ENCODE results near the gene CKAP2L. TPM values are rescaled to one million over a fixed set of nuclear protein-coding genes. Genes with fewer than 3 reads are reported as not detected.

The CKAP2L gene
- total RNA-seq, 1 experiment from 2014 or later, result 23.3 TPM

DNA sequence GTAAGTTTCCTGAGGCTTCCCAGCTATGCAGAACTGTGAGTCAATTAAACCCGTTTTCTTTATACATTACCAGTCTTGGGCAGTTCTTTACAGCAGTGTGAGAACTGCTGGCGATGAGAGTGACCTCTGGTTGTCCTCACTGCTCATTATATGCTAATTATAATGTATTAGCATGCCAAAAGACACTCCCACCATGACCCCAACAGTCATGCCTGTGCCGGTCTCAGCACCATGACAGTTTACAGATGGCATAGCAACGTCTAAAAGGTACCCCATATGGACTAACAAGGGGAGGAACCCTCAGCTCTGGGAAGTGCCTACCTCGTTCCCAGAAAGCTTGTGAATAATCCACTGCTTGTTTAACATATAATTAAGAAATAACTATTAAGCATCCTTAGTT lies 28.0 kb upstream of the CKAP2L start:
- Histone ChIP-seq H3T11ph (ENCODE audit: low read length) (no peak overlapping the region), H2BK120ac (ENCODE audit: low read depth, low read length, poor library complexity, severe bottlenecking) (no peak overlapping the region), H3K56ac (ENCODE audit: insufficient read length, low read depth, low read length) (no peak overlapping the region), H4K8ac (replicated peaks; ENCODE audit: insufficient read length, low read depth, low read length) (no peak overlapping the region), H3K79me2 (ENCODE audit: insufficient read depth, low read length) (no peaks in the 10 kb centered on the region), H3K23ac (ENCODE audit: insufficient read length, low read depth, low read length) (no peak overlapping the region), H3K27me3 (ENCODE audit: insufficient read depth, low read length) (no peaks in the 10 kb centered on the region), H3K14ac (ENCODE audit: insufficient read depth, low read length) (no peak overlapping the region), H2BK5ac (ENCODE audit: insufficient read length, low read length) (no peak overlapping the region), H2AK5ac (ENCODE audit: insufficient read length, low read length) (no peak overlapping the region), H4K5ac (ENCODE audit: insufficient read length, low read depth, low read length) (no peak overlapping the region), H3K4me2 (ENCODE audit: insufficient read depth, insufficient read length, low read length) (no peak overlapping the region), H3K23me2 (ENCODE audit: insufficient read length, low read depth, low read length, poor library complexity, severe bottlenecking) (no peaks in the 10 kb centered on the region), H3K9ac (ENCODE audit: extremely low read depth, insufficient read length, low read length) (no peak overlapping the region), H2BK20ac (ENCODE audit: low read depth, low read length, poor library complexity, severe bottlenecking) (no peak overlapping the region), H3K18ac (ENCODE audit: insufficient read length, low read depth, low read length) (no peak overlapping the region), H2BK12ac (ENCODE audit: insufficient read length, low read depth, low read length) (no peak overlapping the region), H3K4me1 (ENCODE audit: insufficient read depth, low read length) (no peaks in the 10 kb centered on the region), H2BK15ac (ENCODE audit: low read depth, low read length) (no peak overlapping the region), H3K4ac (ENCODE audit: low read depth, low read length) (no peak overlapping the region), H2AFZ (ENCODE audit: low read length) (no peak overlapping the region), H4K91ac (ENCODE audit: insufficient read length, low read depth, low read length) (no peak overlapping the region), H3K27ac (ENCODE audit: insufficient read length, low read depth, low read length) (no peak overlapping the region), H4K20me1 (ENCODE audit: control insufficient read depth, insufficient read depth, insufficient read length) (no peaks in the 10 kb centered on the region), H3K9me3 (ENCODE audit: control insufficient read depth, low read depth, low read length) (no peaks in the 10 kb centered on the region), H3K79me1 (ENCODE audit: insufficient read depth, low read depth, low read length, poor library complexity, severe bottlenecking) (no peaks in the 10 kb centered on the region)
- TF ChIP-seq, protein P1, sequence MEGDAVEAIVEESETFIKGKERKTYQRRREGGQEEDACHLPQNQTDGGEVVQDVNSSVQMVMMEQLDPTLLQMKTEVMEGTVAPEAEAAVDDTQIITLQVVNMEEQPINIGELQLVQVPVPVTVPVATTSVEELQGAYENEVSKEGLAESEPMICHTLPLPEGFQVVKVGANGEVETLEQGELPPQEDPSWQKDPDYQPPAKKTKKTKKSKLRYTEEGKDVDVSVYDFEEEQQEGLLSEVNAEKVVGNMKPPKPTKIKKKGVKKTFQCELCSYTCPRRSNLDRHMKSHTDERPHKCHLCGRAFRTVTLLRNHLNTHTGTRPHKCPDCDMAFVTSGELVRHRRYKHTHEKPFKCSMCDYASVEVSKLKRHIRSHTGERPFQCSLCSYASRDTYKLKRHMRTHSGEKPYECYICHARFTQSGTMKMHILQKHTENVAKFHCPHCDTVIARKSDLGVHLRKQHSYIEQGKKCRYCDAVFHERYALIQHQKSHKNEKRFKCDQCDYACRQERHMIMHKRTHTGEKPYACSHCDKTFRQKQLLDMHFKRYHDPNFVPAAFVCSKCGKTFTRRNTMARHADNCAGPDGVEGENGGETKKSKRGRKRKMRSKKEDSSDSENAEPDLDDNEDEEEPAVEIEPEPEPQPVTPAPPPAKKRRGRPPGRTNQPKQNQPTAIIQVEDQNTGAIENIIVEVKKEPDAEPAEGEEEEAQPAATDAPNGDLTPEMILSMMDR (conservative IDR thresholded peaks at IDR 0.05), result no peak
- H3K4me3 Mint-ChIP-seq, result no peak overlapping the region
- H3K4me1 Mint-ChIP-seq, result peaks cover 27 to 54% of the 10 kb centered on the region in 2 experiments
- peaks cover 10 to 13% of the 10 kb centered on the region in 2 experiments; a peak in 4 of 5 replicates for H3K9me3 Mint-ChIP-seq
- DNase-seq, result no peak
- no peaks in the 10 kb centered on the region for H3K27me3 Mint-ChIP-seq (ENCODE audit: low read depth)
- H3K27ac Mint-ChIP-seq, result no peak overlapping the region
- WGBS (ENCODE audit: extremely low coverage, insufficient read length, low lambda C conversion rate), result no CpG with 5 or more reads among the region's 5 CpGs
- peaks cover 1 to 7% (median 3%) of the 10 kb centered on the region in 3 experiments; a peak in 4 of 7 replicates for H3K36me3 Mint-ChIP-seq (ENCODE audit: insufficient read depth in 1 of 3, low read depth in 3 of 3)
